HCT116 (cell line): ENCODE results near the gene OR4D9. TPM values are rescaled to one million over a fixed set of nuclear protein-coding genes. Genes with fewer than 3 reads are reported as not detected.

ENCODE experiments used
- ATAC-seq: fragments of 200-7000 bp; cut with Tn5 transposase; 2 replicates; pipeline ENCODE4 v1.9.1; 2020; ENCODE audit warnings: mild to moderate bottlenecking, moderate library complexity
- BruUV-seq: library from RNA; stranded (reverse); fragments of 400-500 nt; replicated peaks from 2 replicates; lab custom pipeline; 2021; lab: Mats Ljungman, UMichigan
- CTCF ChIA-PET: fragments of 300-600 bp; sonication (Branson Sonifier 250); formaldehyde crosslinking; loops from one replicate; lab custom pipeline; 2021; ENCODE audit warnings: antibody characterized with exemption; lab: Charles Lee
- POLR2A ChIA-PET: fragments of 300-600, 350-600 bp; sonication (Branson Sonifier 250); formaldehyde crosslinking; loops from one replicate; lab custom pipeline; 2021; ENCODE audit warnings: antibody characterized with exemption; lab: Charles Lee
- RAD21 ChIA-PET, 2 experiments: fragments of 300-600 bp; sonication (Branson Sonifier 250); formaldehyde crosslinking; loops; one replicate each; lab custom pipeline; 2023; ENCODE audit warnings: low total read pairs in 2 of 2; ENCODE audit not compliant: uncharacterized antibody in 2 of 2, unreplicated experiment in 2 of 2, low non-redundant PET in 1 of 2; lab: Charles Lee
- DNase-seq: peaks from one replicate; pipeline ENCODE4 v3.0.0-alpha.2; 2010; ENCODE audit warnings: low read depth, low spot score
- H2AFZ ChIP-seq: fragments of 200-600 bp; shearing (Covaris generic), sonication (generic); 2 replicates; pipeline ENCODE4 v1.6.1; 2017; ENCODE audit warnings: low read depth, mixed run types, mixed read lengths, antibody characterized with exemption, low read length; ENCODE audit not compliant: poor library complexity, severe bottlenecking
- H3K27ac ChIP-seq: 2 replicates; pipeline ENCODE4 v1.5.1; 2012; ENCODE audit warnings: low read depth, low read length
- H3K27me3 ChIP-seq: fragments of 200-600 bp; sonication (generic); 2 replicates; pipeline ENCODE4 v1.6.1; 2016; ENCODE audit warnings: mixed run types, low read length, mixed read lengths; ENCODE audit not compliant: insufficient read depth
- H3K36me3 ChIP-seq, 2 experiments: fragments of 200-500 bp in 1 of 2; fragments of 200-600 bp in 1 of 2; sonication (Bioruptor generic) in 1 of 2; sonication (generic) in 1 of 2; 2 replicates each; pipeline versions ENCODE4 v1.5.1 to v1.6.1; 2014 to 2016; ENCODE audit warnings: low read length in 2 of 2, inconsistent platforms in 1 of 2, mixed read lengths in 1 of 2, mixed run types in 1 of 2; ENCODE audit not compliant: insufficient read depth in 2 of 2, control insufficient read depth in 1 of 2
- H3K4me1 ChIP-seq, 2 experiments: fragments of 200-600 bp in 1 of 2; sonication (generic) in 1 of 2; 2 replicates each; pipeline versions ENCODE4 v1.5.1 to v1.6.1; 2012 to 2017; ENCODE audit warnings: low read length in 2 of 2, inconsistent platforms in 1 of 2, mild to moderate bottlenecking in 1 of 2, mixed read lengths in 1 of 2, mixed run types in 1 of 2, moderate library complexity in 1 of 2; ENCODE audit not compliant: insufficient read depth in 2 of 2, control insufficient read depth in 1 of 2
- H3K4me2 ChIP-seq: fragments of 200-600 bp; sonication (generic); 2 replicates; pipeline ENCODE4 v1.6.1; 2017; ENCODE audit warnings: mixed run types, low read length, mixed read lengths
- H3K4me3 ChIP-seq, 2 experiments: fragments of 200-600 bp in 1 of 2; sonication (generic) in 1 of 2; replicated peaks in 1 of 2; 2 replicates each; pipeline ENCODE4 v1.5.1; 2011 to 2016; ENCODE audit warnings: low read length in 2 of 2, control low read depth in 1 of 2, low read depth in 1 of 2, mild to moderate bottlenecking in 1 of 2, mixed read lengths in 1 of 2, mixed run types in 1 of 2
- H3K79me2 ChIP-seq: fragments of 200-600 bp; sonication (generic); 2 replicates; pipeline ENCODE4 v1.6.1; 2017; ENCODE audit warnings: mild to moderate bottlenecking, mixed run types, low read length, moderate library complexity, mixed read lengths; ENCODE audit not compliant: insufficient read depth
- H3K9ac ChIP-seq: fragments of 200-600 bp; sonication (generic); 2 replicates; pipeline ENCODE4 v1.6.1; 2016; ENCODE audit warnings: low read length, mixed read lengths
- H3K9me2 ChIP-seq: fragments of 200-600 bp; sonication (generic), shearing (Covaris generic); 2 replicates; pipeline ENCODE4 v1.6.1; 2017; ENCODE audit warnings: mixed run types, mild to moderate bottlenecking, moderate library complexity; ENCODE audit not compliant: insufficient read depth
- H3K9me3 ChIP-seq, 2 experiments: fragments of 200-500 bp in 1 of 2; fragments of 200-600 bp in 1 of 2; sonication (Bioruptor generic) in 1 of 2; sonication (generic) in 1 of 2; 2 replicates each; pipeline ENCODE4 v1.6.1; 2014 to 2017; ENCODE audit warnings: low read length in 2 of 2, mixed read lengths in 2 of 2, inconsistent platforms in 1 of 2, low read depth in 1 of 2, mild to moderate bottlenecking in 1 of 2, mixed run types in 1 of 2, moderate library complexity in 1 of 2; ENCODE audit not compliant: control insufficient read depth in 1 of 2, insufficient read depth in 1 of 2
- H4K20me1 ChIP-seq: fragments of 200-600 bp; sonication (generic), shearing (Covaris generic); 2 replicates; pipeline ENCODE4 v1.6.1; 2017; ENCODE audit warnings: mixed run types, mild to moderate bottlenecking, moderate library complexity; ENCODE audit not compliant: insufficient read depth
- CEBPB ChIP-seq: IDR thresholded peaks from 2 replicates; pipeline ENCODE4 v1.6.1; 2012; ENCODE audit warnings: low read depth
- EZH2 ChIP-seq: fragments of 200-600 bp; sonication (generic); IDR thresholded peaks from 2 replicates; pipeline ENCODE4 v1.6.1; 2017; ENCODE audit warnings: antibody characterized with exemption, mixed run types
- RAD21 ChIP-seq: IDR thresholded peaks from 2 replicates; pipeline ENCODE4 v1.6.1; 2012; ENCODE audit warnings: low read depth, mild to moderate bottlenecking
- SIN3A ChIP-seq: IDR thresholded peaks from 2 replicates; pipeline ENCODE4 v1.6.1; 2012; ENCODE audit warnings: low read depth
- SP1 ChIP-seq: IDR thresholded peaks from 2 replicates; pipeline ENCODE4 v1.6.1; 2012; ENCODE audit warnings: low read depth
- TCF7L2 ChIP-seq: IDR thresholded peaks from 2 replicates; pipeline ENCODE4 v1.7.0; 2011; ENCODE audit warnings: borderline replicate concordance, inconsistent platforms; ENCODE audit not compliant: insufficient read depth, insufficient read length; ENCODE audit errors: extremely low read depth
- YY1 ChIP-seq: IDR thresholded peaks from 2 replicates; pipeline ENCODE4 v1.6.1; 2011; ENCODE audit warnings: low read length, low read depth, moderate library complexity, mild to moderate bottlenecking; ENCODE audit not compliant: insufficient replicate concordance; ENCODE audit errors: extremely low read depth
- ZBTB33 ChIP-seq: IDR thresholded peaks from 2 replicates; pipeline ENCODE4 v1.6.1; 2011; ENCODE audit warnings: mild to moderate bottlenecking, low read length, moderate library complexity; ENCODE audit not compliant: insufficient replicate concordance; ENCODE audit errors: extremely low read depth
- ZNF274 ChIP-seq: fragments of 200-500 bp; sonication (Bioruptor generic); IDR thresholded peaks from 2 replicates; pipeline ENCODE4 v1.6.1; 2014; ENCODE audit warnings: mild to moderate bottlenecking, low read depth, low read length, inconsistent platforms
- intact Hi-C: fragments of 100-400 bp; cut with micrococcal nuclease; formaldehyde crosslinking; loops from 2 replicates; pipeline ENCODE4 v1.10.0; 2022
- total RNA-seq: library from RNA; stranded (reverse); gene quantifications from one replicate; pipeline ENCODE4 v1.2.1, GENCODE V29; 2021; ENCODE audit not compliant: unreplicated experiment
- TF ChIP-seq, protein P1 (sequence below), 3 experiments: fragments of 200-600 bp in 1 of 3; sonication (generic) in 1 of 3; IDR thresholded peaks in 2 of 3; conservative IDR thresholded peaks in 1 of 3; 2 replicates each; pipeline ENCODE4 v1.5.1; 2012 to 2017; ENCODE audit warnings: low read depth in 2 of 3, low read length in 2 of 3, antibody characterized with exemption in 1 of 3, borderline replicate concordance in 1 of 3, control low read depth in 1 of 3, mild to moderate bottlenecking in 1 of 3, mixed read lengths in 1 of 3, mixed run types in 1 of 3, moderate library complexity in 1 of 3; ENCODE audit not compliant: insufficient read depth in 1 of 3
- TF ChIP-seq, protein P2 (sequence below): IDR thresholded peaks from 2 replicates; pipeline ENCODE4 v1.6.1; 2012

Gene OR4D9
- total RNA-seq, 1 experiment from 2014 or later, result not detected

DNA sequence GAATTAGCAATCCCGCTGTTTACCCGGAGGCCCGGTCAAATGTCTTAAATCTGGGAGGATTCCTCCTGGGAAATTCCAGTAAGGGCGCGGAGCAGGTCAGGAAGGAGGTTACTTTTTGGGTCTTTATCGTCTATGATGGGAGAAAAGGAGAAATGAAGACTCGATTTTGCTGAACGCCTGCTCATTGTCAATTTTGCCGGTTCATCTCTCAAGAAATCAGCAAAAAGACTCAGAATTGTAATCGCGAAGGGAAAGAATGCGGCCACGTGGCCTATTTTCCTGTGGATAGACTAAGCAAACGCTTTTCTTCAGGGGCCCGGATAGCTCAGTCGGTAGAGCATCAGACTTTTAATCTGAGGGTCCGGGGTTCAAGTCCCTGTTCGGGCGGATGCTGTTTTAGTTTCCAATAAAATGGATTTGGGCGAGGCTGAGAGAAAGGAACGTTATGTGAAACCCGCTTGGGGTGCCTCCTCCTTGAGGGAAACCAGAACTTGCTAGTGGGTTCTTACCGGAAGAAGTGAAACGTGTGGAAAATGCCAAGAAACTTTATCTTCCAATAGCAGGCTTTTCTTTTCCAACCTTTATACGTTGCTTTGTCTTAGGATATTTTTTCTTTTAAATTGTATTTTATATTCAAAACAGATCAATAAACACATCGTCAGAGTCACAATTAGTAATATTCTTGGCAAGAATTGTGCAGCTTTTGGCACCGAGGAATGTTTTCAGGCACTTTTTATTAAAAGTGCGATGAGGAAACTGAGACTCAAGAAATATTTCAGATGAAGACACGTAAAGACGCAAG, 45.0 kb downstream of the OR4D9 start:
- Histone ChIP-seq H3K4me2 (peak overlapping the region; percentile 70), H3K27ac (peak overlapping the region; percentile 48), H3K4me1 (peaks cover 25 to 63% of the 10 kb centered on the region in 2 experiments), H3K36me3 (no peaks in the 10 kb centered on the region), H3K4me3 (peak overlapping the region in 1 of 2 experiments; percentile 32; a peak in 2 of 4 replicates), H2AFZ (peak overlapping the region; percentile 91), H3K9ac (peak overlapping the region; percentile 40), H3K27me3 (no peaks in the 10 kb centered on the region), H3K79me2 (no peaks in the 10 kb centered on the region), H3K9me2 (no peaks in the 10 kb centered on the region), H4K20me1 (no peaks in the 10 kb centered on the region), H3K9me3 (no peaks in the 10 kb centered on the region)
- DNase-seq (peak; percentile 74), ATAC-seq (peak; percentile 41)
- TF ChIP-seq CEBPB, result no peak
- peak; percentile 24 for TF ChIP-seq YY1
- intact Hi-C loops, result loop anchor here (10.0 kb wide), 1 partner anchor 1892 kb away; the partner anchor contains the start of gene ZDHHC5
- ChIA-PET CTCF (interaction anchor here (1.5 to 1.7 kb wide), 2 partner anchors 10 to 384 kb away, joined by 3 to 4 read pairs; partner anchors contain the start of gene DTX4), RAD21 (interaction anchor here in 1 of 2 experiments (1.2 to 1.3 kb wide), 2 partner anchors 19 to 112 kb away, joined by 3 to 6 read pairs; partner anchors contain the start of gene PATL1), POLR2A (interaction anchor here (1.2 to 1.3 kb wide), 2 partner anchors 9 to 60 kb away, joined by 5 to 6 read pairs; partner anchors contain the start of gene OSBP)
- BruUV-seq, result no TSS peak

GRCh38 chr11:59556917-59557348, 45.6 kb downstream of the OR4D9 start:
- POLR2A ChIA-PET, result interaction anchor here (1.1 to 1.2 kb wide), 3 partner anchors 9 to 59 kb away, joined by 4 to 6 read pairs (median 5); partner anchors contain the start of gene OSBP
- RAD21 ChIA-PET, result interaction anchor here in 1 of 2 experiments (1.3 kb wide), 1 partner anchor 20 kb away, joined by 3 read pairs; no protein-coding TSS in a partner anchor
- DNase-seq, result no peak
- no peak for TF ChIP-seq YY1
- TF ChIP-seq TCF7L2, result no peak
- no peak for TF ChIP-seq ZNF274
- TF ChIP-seq EZH2, result no peak
- TF ChIP-seq SIN3A, result no peak
- TF ChIP-seq, protein P1, sequence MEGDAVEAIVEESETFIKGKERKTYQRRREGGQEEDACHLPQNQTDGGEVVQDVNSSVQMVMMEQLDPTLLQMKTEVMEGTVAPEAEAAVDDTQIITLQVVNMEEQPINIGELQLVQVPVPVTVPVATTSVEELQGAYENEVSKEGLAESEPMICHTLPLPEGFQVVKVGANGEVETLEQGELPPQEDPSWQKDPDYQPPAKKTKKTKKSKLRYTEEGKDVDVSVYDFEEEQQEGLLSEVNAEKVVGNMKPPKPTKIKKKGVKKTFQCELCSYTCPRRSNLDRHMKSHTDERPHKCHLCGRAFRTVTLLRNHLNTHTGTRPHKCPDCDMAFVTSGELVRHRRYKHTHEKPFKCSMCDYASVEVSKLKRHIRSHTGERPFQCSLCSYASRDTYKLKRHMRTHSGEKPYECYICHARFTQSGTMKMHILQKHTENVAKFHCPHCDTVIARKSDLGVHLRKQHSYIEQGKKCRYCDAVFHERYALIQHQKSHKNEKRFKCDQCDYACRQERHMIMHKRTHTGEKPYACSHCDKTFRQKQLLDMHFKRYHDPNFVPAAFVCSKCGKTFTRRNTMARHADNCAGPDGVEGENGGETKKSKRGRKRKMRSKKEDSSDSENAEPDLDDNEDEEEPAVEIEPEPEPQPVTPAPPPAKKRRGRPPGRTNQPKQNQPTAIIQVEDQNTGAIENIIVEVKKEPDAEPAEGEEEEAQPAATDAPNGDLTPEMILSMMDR (IDR thresholded peaks at IDR 0.05 in 2 of 3, conservative IDR thresholded peaks at IDR 0.05 in 1 of 3; ENCODE audit: borderline replicate concordance in 1 of 3, insufficient read depth in 1 of 3, low read depth in 2 of 3, low read length in 2 of 3), result no peak
- no peak for TF ChIP-seq ZBTB33
- TF ChIP-seq CEBPB, result no peak
- no peak for TF ChIP-seq RAD21
- TF ChIP-seq, protein P2, sequence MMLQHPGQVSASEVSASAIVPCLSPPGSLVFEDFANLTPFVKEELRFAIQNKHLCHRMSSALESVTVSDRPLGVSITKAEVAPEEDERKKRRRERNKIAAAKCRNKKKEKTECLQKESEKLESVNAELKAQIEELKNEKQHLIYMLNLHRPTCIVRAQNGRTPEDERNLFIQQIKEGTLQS, result no peak
- no peak for TF ChIP-seq SP1

More at GRCh38 chr11:59556917-59557348, 45.6 kb downstream of the OR4D9 start:
- Histone ChIP-seq H3K27ac (peak overlapping the region; percentile 48), H3K4me1 (peaks cover 28 to 63% of the 10 kb centered on the region in 2 experiments), H3K4me3 (peak overlapping the region; percentile 4 to 32; a peak in 3 of 4 replicates), H3K36me3 (no peaks in the 10 kb centered on the region), H3K9ac (peak overlapping the region; percentile 40), H3K79me2 (no peaks in the 10 kb centered on the region), H3K9me3 (no peaks in the 10 kb centered on the region), H2AFZ (peak overlapping the region; percentile 41), H3K27me3 (no peaks in the 10 kb centered on the region), H3K4me2 (peak overlapping the region; percentile 70), H4K20me1 (no peaks in the 10 kb centered on the region), H3K9me2 (no peaks in the 10 kb centered on the region)
- intact Hi-C loops, result loop anchor here (10.0 kb wide), 1 partner anchor 1892 kb away; the partner anchor contains the start of gene ZDHHC5
- no TSS peak for BruUV-seq
- CTCF ChIA-PET, result interaction anchor here (1.2 to 1.7 kb wide), 3 partner anchors 9 to 385 kb away, joined by 3 to 4 read pairs (median 3); partner anchors contain the start of genes DTX4 and OSBP
- peak; percentile 15 for ATAC-seq
